ENCODE results near the gene BRICD5.

BRICD5 gene

DNA sequence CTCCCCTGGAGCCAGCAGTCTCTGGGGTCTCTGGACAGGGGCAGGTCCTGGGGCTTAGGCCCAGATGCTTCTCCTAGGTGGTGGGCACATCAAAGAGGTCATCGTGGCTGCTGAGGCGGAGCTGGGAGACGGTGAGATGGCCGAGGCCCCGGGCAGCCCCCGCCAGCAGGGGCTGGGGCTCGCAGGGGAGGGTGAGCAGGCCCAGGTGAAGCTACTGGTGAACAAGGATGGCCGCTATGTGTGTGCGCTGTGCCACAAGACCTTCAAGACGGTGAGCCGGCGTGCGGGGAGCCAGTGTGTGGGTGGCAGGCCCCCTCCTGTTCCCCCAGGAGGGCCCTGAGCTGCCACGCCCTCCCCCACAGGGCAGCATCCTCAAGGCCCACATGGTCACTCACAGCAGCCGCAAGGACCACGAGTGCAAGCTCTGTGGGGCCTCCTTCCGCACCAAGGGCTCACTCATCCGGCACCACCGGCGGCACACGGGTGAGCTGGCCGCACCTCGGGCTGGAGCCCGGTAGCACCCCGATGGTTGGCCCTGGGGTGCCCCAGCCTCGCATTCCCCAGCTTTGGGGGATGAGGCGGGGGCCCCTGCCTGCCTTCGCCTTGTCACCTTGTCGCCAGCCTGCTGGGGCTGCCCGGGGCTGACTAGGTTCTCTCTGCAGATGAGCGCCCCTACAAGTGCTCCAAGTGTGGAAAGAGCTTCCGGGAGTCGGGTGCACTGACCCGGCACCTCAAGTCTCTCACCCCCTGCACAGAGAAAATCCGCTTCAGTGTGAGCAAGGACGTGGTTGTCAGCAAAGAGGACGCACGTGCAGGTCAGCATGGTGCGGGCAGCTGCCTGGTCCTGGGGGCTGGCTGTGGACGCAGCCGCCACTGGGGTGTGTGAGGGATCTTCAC is 21.7 kb upstream of the BRICD5 start:
- DNase-seq (ENCODE audit: low read depth): no peak
- no peak overlapping the region for H3K4me3 ChIP-seq (ENCODE audit: control insufficient read depth, low read depth, low read length)
- TF ChIP-seq, protein P1, sequence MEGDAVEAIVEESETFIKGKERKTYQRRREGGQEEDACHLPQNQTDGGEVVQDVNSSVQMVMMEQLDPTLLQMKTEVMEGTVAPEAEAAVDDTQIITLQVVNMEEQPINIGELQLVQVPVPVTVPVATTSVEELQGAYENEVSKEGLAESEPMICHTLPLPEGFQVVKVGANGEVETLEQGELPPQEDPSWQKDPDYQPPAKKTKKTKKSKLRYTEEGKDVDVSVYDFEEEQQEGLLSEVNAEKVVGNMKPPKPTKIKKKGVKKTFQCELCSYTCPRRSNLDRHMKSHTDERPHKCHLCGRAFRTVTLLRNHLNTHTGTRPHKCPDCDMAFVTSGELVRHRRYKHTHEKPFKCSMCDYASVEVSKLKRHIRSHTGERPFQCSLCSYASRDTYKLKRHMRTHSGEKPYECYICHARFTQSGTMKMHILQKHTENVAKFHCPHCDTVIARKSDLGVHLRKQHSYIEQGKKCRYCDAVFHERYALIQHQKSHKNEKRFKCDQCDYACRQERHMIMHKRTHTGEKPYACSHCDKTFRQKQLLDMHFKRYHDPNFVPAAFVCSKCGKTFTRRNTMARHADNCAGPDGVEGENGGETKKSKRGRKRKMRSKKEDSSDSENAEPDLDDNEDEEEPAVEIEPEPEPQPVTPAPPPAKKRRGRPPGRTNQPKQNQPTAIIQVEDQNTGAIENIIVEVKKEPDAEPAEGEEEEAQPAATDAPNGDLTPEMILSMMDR (IDR thresholded peaks at IDR 0.05; ENCODE audit: control insufficient read depth, insufficient read depth, low read depth, low read length, missing control alignments): no peak

DNA sequence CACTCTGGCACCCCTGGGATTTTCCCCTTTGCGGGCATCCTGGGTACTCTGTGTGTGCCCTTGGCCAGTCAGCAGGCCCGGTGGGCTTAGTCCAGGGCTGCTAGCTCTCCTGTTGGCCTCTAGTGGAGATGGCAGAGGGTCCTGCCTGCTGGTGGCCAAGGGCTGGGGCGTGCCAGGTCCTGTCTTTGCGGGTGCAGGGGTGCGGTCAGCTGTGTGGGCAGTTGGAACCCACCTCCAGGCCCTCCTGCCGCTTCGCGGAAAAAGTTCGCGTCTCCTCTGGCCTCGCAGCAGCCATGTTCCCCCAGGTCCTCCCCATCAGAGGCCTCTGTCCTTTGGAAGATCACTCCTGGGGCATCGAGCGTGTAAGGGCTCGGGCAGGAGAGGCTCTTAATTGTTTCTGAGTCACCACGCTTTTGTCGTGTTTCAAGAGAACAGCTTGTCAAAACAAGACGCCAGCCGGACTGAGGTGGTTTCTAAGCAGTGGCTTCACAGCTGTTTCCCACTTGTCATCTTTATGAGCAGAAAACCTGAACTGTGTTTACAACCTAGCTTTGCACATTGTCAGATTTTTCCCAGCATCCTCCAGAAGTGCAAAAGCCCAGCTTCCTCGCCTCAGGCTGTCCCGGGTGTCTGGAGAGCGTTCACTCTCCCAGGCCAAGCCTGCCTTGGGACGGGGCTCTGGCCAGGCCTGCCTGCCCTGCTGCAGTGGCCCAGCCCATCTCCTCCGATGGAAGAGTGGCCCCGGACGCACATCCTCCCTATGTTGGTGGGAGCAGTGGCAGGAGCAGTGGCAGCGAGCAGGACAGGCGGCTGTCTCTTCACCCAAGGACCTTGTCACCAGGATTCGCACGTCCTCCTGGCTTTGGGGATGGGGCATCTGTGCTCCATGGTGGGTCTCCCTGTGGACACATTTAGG is 20.6 kb upstream of the BRICD5 start:
- TF ChIP-seq, protein P1 (IDR thresholded peaks at IDR 0.05; ENCODE audit: control insufficient read depth, insufficient read depth, low read depth, low read length, missing control alignments): no peak
- no peak overlapping the region for H3K4me3 ChIP-seq (ENCODE audit: control insufficient read depth, low read depth, low read length)
- no peak for DNase-seq (ENCODE audit: low read depth)

DNA sequence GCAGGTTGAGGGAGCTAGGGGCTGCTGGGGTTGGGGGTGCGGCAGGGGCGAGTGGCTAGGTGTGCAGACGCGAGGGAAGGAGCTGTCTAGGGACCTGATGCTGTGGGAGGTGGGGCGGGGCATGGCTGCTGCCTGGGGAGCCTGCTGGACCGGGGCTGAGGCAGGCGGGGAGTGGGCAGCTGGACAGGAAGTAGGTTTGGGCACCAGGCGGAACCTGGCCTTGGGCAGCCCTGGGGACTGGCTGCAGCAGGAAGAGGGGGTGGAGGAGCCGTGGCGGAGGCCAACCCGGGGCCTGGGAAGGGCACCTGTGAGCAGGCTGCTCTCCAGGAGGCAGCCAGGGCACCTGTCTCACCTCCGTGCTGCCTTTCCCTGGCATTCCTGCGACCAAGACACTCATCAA is 19.7 kb upstream of the BRICD5 start:
- no peak overlapping the region for H3K4me3 ChIP-seq (ENCODE audit: control insufficient read depth, low read depth, low read length)
- no peak for DNase-seq (ENCODE audit: low read depth)
- TF ChIP-seq, protein P1 (IDR thresholded peaks at IDR 0.05; ENCODE audit: control insufficient read depth, insufficient read depth, low read depth, low read length, missing control alignments): no peak

DNA sequence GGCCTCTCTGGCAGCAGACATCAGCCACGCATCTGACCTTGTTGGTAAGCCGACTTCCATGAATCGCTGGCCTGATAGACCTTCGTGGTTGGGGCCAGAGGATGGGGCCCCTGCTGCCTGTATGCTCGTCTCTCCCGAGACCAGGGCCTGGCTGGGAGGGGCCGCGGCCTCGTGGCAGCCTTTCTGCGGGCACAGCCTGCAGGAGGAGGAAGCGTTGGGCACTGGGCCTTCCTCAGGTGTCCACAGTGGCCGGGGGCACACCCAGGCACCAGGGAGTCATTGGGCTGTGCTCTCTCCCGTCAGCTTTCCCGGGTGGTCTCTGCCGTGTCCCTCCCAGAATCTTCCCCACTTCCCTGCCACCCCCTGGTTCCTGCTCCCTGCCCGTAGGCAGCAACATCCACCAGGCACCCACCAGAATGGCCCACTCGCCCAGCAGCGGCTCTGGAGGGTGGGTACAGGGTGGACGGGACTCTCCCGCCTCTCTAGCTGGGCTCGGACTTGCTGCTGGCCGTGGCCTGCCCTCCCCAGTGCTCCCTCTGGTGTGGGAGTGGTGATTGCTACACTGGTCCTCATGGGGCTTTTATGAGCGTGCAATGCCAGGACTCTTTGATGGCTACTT is 19.1 kb upstream of the BRICD5 start:
- no peak for DNase-seq (ENCODE audit: low read depth)
- no peak overlapping the region for H3K4me3 ChIP-seq (ENCODE audit: control insufficient read depth, low read depth, low read length)
- TF ChIP-seq, protein P1 (IDR thresholded peaks at IDR 0.05; ENCODE audit: control insufficient read depth, insufficient read depth, low read depth, low read length, missing control alignments): no peak

DNA sequence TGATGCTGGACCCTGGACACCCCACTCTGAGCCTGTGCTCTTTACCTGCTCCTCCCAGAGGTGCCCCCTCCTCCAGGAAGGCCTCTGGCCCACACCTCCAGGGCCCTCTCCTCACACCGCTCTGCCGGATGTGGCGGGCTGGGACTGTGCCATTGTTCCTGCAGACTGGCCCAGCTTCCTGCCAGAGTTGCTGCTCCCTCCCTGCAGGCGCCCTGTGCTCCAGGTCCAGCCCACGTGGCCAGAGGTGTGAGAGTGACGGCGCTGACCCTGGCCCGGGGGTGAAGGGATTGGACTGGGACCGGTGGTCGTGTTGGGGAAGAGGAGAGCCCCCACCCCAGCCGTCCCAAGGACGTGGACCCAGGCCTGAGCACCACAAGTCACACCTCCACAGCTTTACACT is 18.4 kb upstream of the BRICD5 start:
- DNase-seq (ENCODE audit: low read depth): no peak
- TF ChIP-seq, protein P1 (IDR thresholded peaks at IDR 0.05; ENCODE audit: control insufficient read depth, insufficient read depth, low read depth, low read length, missing control alignments): no peak

DNA sequence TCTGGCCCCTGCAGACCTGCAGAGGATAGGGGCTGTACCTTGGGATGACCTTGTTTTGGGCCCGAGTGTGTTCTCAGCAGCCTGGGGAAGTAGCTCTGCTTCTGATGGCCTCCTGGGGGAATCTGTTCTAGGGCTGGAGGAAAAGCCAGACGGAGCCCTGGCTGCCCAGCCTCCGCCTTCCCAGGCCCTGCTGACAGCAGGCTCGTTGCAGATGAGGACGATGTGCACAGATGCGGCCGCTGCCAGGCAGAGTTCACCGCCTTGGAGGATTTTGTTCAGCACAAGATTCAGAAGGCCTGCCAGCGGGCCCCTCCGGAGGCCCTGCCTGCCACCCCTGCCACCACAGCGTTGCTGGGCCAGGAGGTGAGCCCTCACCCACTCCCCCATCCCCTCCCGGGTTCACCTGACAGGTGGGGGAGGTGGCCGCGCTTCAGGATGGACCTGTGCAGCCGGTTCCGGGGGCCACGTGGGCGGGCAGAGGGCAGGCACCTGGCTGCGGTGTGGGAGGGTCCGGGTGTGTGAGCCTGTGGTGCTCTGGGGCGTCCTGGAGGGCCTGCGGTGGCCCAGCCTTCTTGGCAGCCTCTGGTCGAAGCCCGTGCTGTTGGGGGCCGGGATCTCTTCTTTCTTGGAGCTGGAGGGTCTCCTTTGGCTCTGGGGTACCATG is 17.6 kb upstream of the BRICD5 start:
- no peak overlapping the region for H3K4me3 ChIP-seq (ENCODE audit: control insufficient read depth, low read depth, low read length)
- no peak for DNase-seq (ENCODE audit: low read depth)
- TF ChIP-seq, protein P1 (IDR thresholded peaks at IDR 0.05; ENCODE audit: control insufficient read depth, insufficient read depth, low read depth, low read length, missing control alignments): no peak

More for the DNA sequence above, 18.4 kb upstream of the BRICD5 start:
- H3K4me3 ChIP-seq (ENCODE audit: control insufficient read depth, low read depth, low read length): no peak overlapping the region
